Measurements from ENCODE around the gene AKAIN1. TPM values are rescaled to one million over a fixed set of nuclear protein-coding genes. Genes with fewer than 3 reads are reported as not detected.

Gene AKAIN1
- total RNA-seq, 1 experiment from 2014 or later: not detected

GRCh38 chr18:5167831-5168230 is 29.2 kb downstream of the AKAIN1 start:
- Histone ChIP-seq H3K4me1 (ENCODE audit: control insufficient read depth, insufficient read depth, low read length) (no peaks in the 10 kb centered on the region), H3K36me3 (ENCODE audit: control insufficient read depth, insufficient read depth, low read length) (no peaks in the 10 kb centered on the region), H3K9me3 (ENCODE audit: control insufficient read depth, insufficient read depth, low read depth, low read length) (no peaks in the 10 kb centered on the region), H3K27ac (ENCODE audit: low read length) (no peak overlapping the region), H3K4me3 (ENCODE audit: low read depth in 2 of 2, low read length in 2 of 2) (no peak overlapping the region), H3K27me3 (ENCODE audit: control insufficient read depth, insufficient read depth, low read length) (no peaks in the 10 kb centered on the region)
- CTCF ChIA-PET: no interaction called here
- intact Hi-C loops (cut with micrococcal nuclease; ENCODE audit: unreplicated experiment) (no loop called here), in situ Hi-C loops (cut with HindIII; ENCODE audit: low pct_unique_long_range_greater_than_20kb, low sequenced_read_pairs) (no loop called here)
- TF ChIP-seq TCF7L2 (IDR thresholded peaks at IDR 0.05; ENCODE audit: low read depth, low read length): no peak
- TF ChIP-seq POLR2AphosphoS5 (IDR thresholded peaks at IDR 0.05; ENCODE audit: low read depth, low read length): no peak
- TF ChIP-seq CTCF (IDR thresholded peaks at IDR 0.05): no peak
- no peak for TF ChIP-seq REST (IDR thresholded peaks at IDR 0.05; ENCODE audit: insufficient read depth in 1 of 2, low read depth in 2 of 2, low read length in 1 of 2)
- ATAC-seq: no peak
- no peak for DNase-seq (ENCODE audit: low read depth, low spot score)
- BruUV-seq (replicated peaks): no TSS peak
- POLR2A ChIA-PET: no interaction called here

GRCh38 chr18:5166606-5167280 is 30.3 kb downstream of the AKAIN1 start:
- Histone ChIP-seq H3K4me3 (ENCODE audit: low read depth in 2 of 2, low read length in 2 of 2) (no peak overlapping the region), H3K36me3 (ENCODE audit: control insufficient read depth, insufficient read depth, low read length) (no peaks in the 10 kb centered on the region), H3K9me3 (ENCODE audit: control insufficient read depth, insufficient read depth, low read depth, low read length) (no peaks in the 10 kb centered on the region), H3K4me1 (ENCODE audit: control insufficient read depth, insufficient read depth, low read length) (no peaks in the 10 kb centered on the region), H3K27ac (ENCODE audit: low read length) (no peak overlapping the region), H3K27me3 (ENCODE audit: control insufficient read depth, insufficient read depth, low read length) (no peaks in the 10 kb centered on the region)
- intact Hi-C loops (cut with micrococcal nuclease; ENCODE audit: unreplicated experiment): no loop called here
- TF ChIP-seq REST (IDR thresholded peaks at IDR 0.05; ENCODE audit: insufficient read depth in 1 of 2, low read depth in 2 of 2, low read length in 1 of 2) (no peak), TCF7L2 (IDR thresholded peaks at IDR 0.05; ENCODE audit: low read depth, low read length) (no peak), POLR2AphosphoS5 (IDR thresholded peaks at IDR 0.05; ENCODE audit: low read depth, low read length) (no peak), CTCF (IDR thresholded peaks at IDR 0.05) (no peak), SIN3A (IDR thresholded peaks at IDR 0.05; ENCODE audit: borderline replicate concordance, insufficient read depth, low read depth, low read length) (no peak)
- ChIA-PET CTCF (no interaction called here), POLR2A (no interaction called here)
- in situ Hi-C loops (cut with HindIII; ENCODE audit: low pct_unique_long_range_greater_than_20kb, low sequenced_read_pairs): no loop called here
- ATAC-seq (no peak), DNase-seq (ENCODE audit: low read depth, low spot score) (no peak)
- no TSS peak for BruUV-seq (replicated peaks)
